K562 (cell line): ENCODE results near the gene SRGAP3. TPM values are rescaled to one million over a fixed set of nuclear protein-coding genes. Genes with fewer than 3 reads are reported as not detected.

Source experiments
- BHLHE40 ChIP-seq: IDR thresholded peaks from 2 replicates; pipeline ENCODE4 v1.6.1; 2011; ENCODE audit warnings: low read length, improper control_type of control experiment
- HNRNPL ChIP-seq: fragments of 200-400 bp; formaldehyde crosslinking; IDR thresholded peaks from 2 replicates; pipeline ENCODE4 v1.6.1; 2017; ENCODE audit warnings: low read depth, mild to moderate bottlenecking, low read length
- JUN ChIP-seq, 2 experiments: sonication (generic) in 1 of 2; formaldehyde crosslinking in 1 of 2; IDR thresholded peaks; 2 replicates each; pipeline versions ENCODE4 v1.6.1 to v1.8.0; 2012 to 2022; ENCODE audit warnings: borderline replicate concordance in 2 of 2, mild to moderate bottlenecking in 2 of 2, improper control_type of control experiment in 1 of 2, low read depth in 1 of 2, low read length in 1 of 2, missing genetic modification reagents in 1 of 2
- L3MBTL2 ChIP-seq: fragments of 450-650 bp; IDR thresholded peaks from 2 replicates; pipeline ENCODE4 v1.6.1; 2016; ENCODE audit warnings: mild to moderate bottlenecking, moderate library complexity
- MYC ChIP-seq, 2 experiments: fragments of 250-450 bp in 1 of 2; sonication (Bioruptor Pico) in 1 of 2; IDR thresholded peaks; 2 replicates each; pipeline versions ENCODE4 v1.5.1 to v1.6.1; 2012 to 2021; ENCODE audit warnings: low read depth in 2 of 2, borderline replicate concordance in 1 of 2, improper control_type of control experiment in 1 of 2, low read length in 1 of 2, mild to moderate bottlenecking in 1 of 2, moderate library complexity in 1 of 2
- NRF1 ChIP-seq, 2 experiments: fragments of 450-650 bp; IDR thresholded peaks in 1 of 2; conservative IDR thresholded peaks in 1 of 2; 2 replicates each; pipeline ENCODE4 v1.6.1; 2014; ENCODE audit warnings: mild to moderate bottlenecking in 2 of 2
- PCBP1 ChIP-seq: fragments of 200-400 bp; formaldehyde crosslinking; IDR thresholded peaks from 2 replicates; pipeline ENCODE4 v1.6.1; 2018; ENCODE audit warnings: mild to moderate bottlenecking, low read depth, low read length; ENCODE audit not compliant: poor library complexity, severe bottlenecking
- POLR2G ChIP-seq: fragments of 200-400 bp; formaldehyde crosslinking; IDR thresholded peaks from 2 replicates; pipeline ENCODE4 v1.6.1; 2017; ENCODE audit warnings: low read depth, mild to moderate bottlenecking, antibody characterized with exemption, low read length, moderate library complexity
- RAD21 ChIP-seq, 2 experiments: fragments of 250-450 bp in 1 of 2; fragments of 450-650 bp in 1 of 2; sonication (Bioruptor Pico) in 1 of 2; formaldehyde crosslinking in 1 of 2; IDR thresholded peaks in 1 of 2; conservative IDR thresholded peaks in 1 of 2; 2 replicates each; pipeline versions ENCODE4 v1.4.0 to v1.8.0; 2020 to 2022; ENCODE audit warnings: mild to moderate bottlenecking in 2 of 2, moderate library complexity in 1 of 2
- RB1 ChIP-seq: fragments of 450-650 bp; IDR thresholded peaks from 2 replicates; pipeline ENCODE4 v1.6.1; 2017; ENCODE audit warnings: low read depth, mild to moderate bottlenecking
- ZC3H8 ChIP-seq: fragments of 450-650 bp; IDR thresholded peaks from 2 replicates; pipeline ENCODE4 v1.6.1; 2017
- polyA plus RNA-seq, 8 experiments: library from polyadenylated mRNA; depleted of rRNA in 4 of 8; stranded (reverse) in 5 of 8; unstranded in 3 of 8; fragments of >200 nt; fragmentation: Nextera tagmentation in 2 of 8; fragmentation: Illumina TruSeq in 1 of 8; extraction: Ambion mirVana in 2 of 8; extraction: Trizol in 1 of 8; gene quantifications; 2 replicates each; pipeline versions ENCODE4 v1.2.1 to v1.2.3, GENCODE V29; 2011 to 2014; ENCODE audit warnings: inconsistent platforms in 1 of 8, missing spikeins in 1 of 8
- total RNA-seq, 7 experiments: library from RNA; depleted of rRNA in 6 of 7; stranded (reverse); fragments of >200 nt in 6 of 7; fragmentation: Illumina TruSeq in 2 of 7; extraction: Trizol in 2 of 7; gene quantifications; 2 replicates each; pipeline versions ENCODE4 v1.2.1 to v1.2.3, GENCODE V29; 2011 to 2021; ENCODE audit warnings: low replicate concordance in 1 of 7
- TF ChIP-seq, protein P1 (sequence below): sonication (generic); formaldehyde crosslinking; IDR thresholded peaks from 2 replicates; pipeline ENCODE4 v1.8.1; 2023; ENCODE audit warnings: missing genetic modification reagents, mild to moderate bottlenecking, borderline replicate concordance

SRGAP3 gene
- total and polyA plus RNA-seq, 9 of the 15 experiments (the other 6 are each of a cell fraction or from before 2014, with no cell fraction given), result 0.11 to 0.85 (median 0.35) TPM; not detected in 2

DNA sequence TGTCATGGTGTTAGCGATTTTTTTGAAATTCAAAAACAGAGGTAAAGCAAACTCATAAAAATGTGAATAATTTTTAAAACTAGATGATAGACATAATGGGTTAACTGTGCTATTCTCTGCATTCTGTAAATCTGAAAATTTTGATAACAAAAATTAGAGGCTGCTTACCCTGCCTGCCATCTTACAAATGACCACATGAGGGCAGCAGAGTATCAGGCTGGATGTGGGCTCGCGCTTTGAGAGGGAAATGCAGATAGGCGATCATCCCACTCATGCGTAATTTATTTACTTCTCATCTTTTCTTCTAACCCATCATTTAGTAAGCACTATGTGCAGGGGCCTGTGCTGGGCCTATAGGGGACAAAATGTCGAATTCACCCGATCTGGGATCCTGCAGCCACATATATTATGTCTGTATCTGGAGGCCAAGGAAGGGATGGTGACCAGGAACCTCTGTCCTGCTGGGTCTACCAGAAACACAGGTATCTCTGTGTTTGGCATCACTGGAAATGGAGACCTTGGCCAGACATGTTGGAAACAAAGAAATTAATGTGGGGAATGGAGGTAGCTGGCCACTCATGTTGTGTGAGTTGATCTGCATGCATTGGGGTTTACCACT, 278.4 kb downstream of the SRGAP3 start (continued):
- TF ChIP-seq, protein P1, sequence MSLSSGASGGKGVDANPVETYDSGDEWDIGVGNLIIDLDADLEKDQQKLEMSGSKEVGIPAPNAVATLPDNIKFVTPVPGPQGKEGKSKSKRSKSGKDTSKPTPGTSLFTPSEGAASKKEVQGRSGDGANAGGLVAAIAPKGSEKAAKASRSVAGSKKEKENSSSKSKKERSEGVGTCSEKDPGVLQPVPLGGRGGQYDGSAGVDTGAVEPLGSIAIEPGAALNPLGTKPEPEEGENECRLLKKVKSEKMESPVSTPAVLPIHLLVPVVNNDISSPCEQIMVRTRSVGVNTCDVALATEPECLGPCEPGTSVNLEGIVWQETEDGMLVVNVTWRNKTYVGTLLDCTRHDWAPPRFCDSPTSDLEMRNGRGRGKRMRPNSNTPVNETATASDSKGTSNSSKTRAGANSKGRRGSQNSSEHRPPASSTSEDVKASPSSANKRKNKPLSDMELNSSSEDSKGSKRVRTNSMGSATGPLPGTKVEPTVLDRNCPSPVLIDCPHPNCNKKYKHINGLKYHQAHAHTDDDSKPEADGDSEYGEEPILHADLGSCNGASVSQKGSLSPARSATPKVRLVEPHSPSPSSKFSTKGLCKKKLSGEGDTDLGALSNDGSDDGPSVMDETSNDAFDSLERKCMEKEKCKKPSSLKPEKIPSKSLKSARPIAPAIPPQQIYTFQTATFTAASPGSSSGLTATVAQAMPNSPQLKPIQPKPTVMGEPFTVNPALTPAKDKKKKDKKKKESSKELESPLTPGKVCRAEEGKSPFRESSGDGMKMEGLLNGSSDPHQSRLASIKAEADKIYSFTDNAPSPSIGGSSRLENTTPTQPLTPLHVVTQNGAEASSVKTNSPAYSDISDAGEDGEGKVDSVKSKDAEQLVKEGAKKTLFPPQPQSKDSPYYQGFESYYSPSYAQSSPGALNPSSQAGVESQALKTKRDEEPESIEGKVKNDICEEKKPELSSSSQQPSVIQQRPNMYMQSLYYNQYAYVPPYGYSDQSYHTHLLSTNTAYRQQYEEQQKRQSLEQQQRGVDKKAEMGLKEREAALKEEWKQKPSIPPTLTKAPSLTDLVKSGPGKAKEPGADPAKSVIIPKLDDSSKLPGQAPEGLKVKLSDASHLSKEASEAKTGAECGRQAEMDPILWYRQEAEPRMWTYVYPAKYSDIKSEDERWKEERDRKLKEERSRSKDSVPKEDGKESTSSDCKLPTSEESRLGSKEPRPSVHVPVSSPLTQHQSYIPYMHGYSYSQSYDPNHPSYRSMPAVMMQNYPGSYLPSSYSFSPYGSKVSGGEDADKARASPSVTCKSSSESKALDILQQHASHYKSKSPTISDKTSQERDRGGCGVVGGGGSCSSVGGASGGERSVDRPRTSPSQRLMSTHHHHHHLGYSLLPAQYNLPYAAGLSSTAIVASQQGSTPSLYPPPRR (CRISPR knock-in tag), result no peak
- TF ChIP-seq MYC (IDR thresholded peaks at IDR 0.05; ENCODE audit: low read depth, low read length) (0 out of 2 replicates have a peak, but pooled peaks have one; percentile 19), MYC (CRISPR knock-in tag; IDR thresholded peaks at IDR 0.05; ENCODE audit: borderline replicate concordance, low read depth) (no peak), HNRNPL (no peak), ZC3H8 (no peak), JUN (IDR thresholded peaks at IDR 0.05; ENCODE audit: borderline replicate concordance, low read depth, low read length) (peak; percentile 25; the same call in 1 of the 2 replicates), JUN (CRISPR knock-in tag; IDR thresholded peaks at IDR 0.05; ENCODE audit: borderline replicate concordance) (no peak), BHLHE40 (peak; percentile 64; the same call in 1 of the 2 replicates), RAD21 (CRISPR knock-in tag; conservative IDR thresholded peaks at IDR 0.05 in 1 of 2, IDR thresholded peaks at IDR 0.05 in 1 of 2) (peak; percentile 96 to 98), RB1 (peak; percentile 67; the same call in 1 of the 2 replicates), PCBP1 (no peak), NRF1 (conservative IDR thresholded peaks at IDR 0.05 in 1 of 2, IDR thresholded peaks at IDR 0.05 in 1 of 2) (0 out of 4 replicates have a peak, but pooled peaks of 1 of the 2 experiments have one; percentile 9), POLR2G (no peak), L3MBTL2 (peak; percentile 27; the same call in 1 of the 2 replicates)
